GM20431 (cell line): ENCODE data around the gene PRPF18.

Experiments used
- in situ Hi-C: fragments of 300-500 bp; cut with MseI, MboI; formaldehyde crosslinking; loops from one replicate; pipeline ENCODE4 v1.15.0; 2020; ENCODE audit warnings: low sequenced_read_pairs; ENCODE audit not compliant: unreplicated experiment

PRPF18 gene

DNA sequence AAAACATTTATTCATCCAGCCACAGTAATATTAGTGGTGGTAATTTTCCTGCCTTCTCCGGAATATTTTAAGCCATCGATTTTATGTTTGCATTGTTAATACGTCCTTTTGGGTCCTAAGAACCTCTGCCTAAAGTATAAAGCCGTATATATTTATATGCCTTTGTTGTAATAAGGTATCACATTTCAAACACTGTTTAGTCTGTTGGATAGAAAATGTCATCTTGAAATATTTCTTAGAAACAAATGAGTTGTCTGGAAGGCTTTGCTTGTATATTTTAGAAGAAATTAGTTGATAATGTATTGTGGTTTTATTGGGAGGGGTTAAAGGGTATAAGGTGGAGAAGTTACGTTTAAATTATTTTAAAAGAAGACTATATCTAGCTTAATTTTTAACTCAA lies 11.1 kb downstream of the PRPF18 start:
- in situ Hi-C loops, result no loop called here

DNA sequence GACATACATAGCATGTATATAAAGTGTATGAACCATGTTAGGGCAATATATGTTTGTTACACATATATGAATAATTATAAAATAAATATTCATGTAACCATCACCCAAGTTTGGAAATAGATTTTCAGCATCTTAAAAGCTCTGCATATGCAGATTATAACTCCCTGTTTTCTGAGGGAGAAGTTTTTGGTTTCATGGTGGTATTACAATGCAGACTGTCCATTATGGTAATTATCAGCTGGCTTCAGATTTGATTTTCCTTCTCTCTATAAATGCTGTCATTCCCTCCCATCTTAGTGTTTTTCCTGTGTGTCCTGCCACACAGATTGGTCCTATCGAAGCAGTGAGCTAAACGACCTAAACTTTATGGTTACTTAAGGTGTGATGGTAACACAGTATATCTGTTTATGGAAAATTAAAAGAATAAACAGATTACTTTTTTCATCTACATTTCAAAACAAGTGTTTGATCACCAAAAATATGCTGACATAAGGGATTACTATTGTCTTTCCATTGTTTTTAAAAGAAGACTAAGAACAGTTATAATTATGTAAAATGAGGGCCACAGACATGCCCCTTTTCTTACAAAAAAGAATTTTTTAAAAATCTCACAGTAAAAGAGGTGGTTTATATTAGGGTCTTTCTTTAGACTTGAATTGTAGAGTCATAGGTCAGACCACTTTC lies 17.7 kb downstream of the PRPF18 start:
- in situ Hi-C loops, result no loop called here

GRCh38 chr10:13608246-13608853 lies 21.6 kb downstream of the PRPF18 start:
- in situ Hi-C loops, result no loop called here

DNA sequence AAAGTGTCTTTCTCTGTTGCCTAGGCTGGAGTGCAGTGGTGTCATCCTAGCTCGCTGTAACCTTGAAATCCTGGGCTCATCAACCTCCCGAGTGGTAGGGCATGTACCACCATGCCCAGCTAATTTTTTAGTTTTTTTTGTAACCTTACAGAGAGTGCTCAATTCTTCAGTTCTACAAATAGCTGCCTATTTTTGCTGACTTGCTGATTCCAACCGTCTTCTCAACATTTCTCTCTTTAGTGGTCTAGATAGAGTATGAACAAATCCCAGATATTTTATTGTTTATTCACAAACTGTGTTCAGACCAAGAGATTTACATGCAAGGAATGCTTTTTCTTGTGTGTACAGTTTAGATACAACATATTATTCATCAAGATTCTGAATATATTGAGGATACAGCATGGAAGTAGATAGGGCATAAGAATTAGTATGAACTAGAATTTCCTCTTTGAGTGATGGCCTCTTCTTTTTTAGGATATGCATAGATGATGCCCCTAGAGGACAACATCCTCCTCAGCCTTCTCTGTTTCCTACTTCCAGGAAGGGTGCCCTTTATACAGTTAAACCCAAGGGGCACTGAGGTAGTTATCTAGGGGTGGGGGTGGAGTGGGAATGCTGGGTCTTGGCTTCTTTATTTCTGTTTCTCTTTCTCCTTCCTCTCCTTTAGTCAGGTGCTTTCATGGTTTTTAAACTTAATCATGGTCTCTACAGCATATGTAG lies 26.0 kb downstream of the PRPF18 start:
- in situ Hi-C loops, result no loop called here

- in situ Hi-C loops, result no loop called here
These were observed 26.8 kb downstream of the PRPF18 start for GRCh38 chr10:13613519-13613918.

DNA sequence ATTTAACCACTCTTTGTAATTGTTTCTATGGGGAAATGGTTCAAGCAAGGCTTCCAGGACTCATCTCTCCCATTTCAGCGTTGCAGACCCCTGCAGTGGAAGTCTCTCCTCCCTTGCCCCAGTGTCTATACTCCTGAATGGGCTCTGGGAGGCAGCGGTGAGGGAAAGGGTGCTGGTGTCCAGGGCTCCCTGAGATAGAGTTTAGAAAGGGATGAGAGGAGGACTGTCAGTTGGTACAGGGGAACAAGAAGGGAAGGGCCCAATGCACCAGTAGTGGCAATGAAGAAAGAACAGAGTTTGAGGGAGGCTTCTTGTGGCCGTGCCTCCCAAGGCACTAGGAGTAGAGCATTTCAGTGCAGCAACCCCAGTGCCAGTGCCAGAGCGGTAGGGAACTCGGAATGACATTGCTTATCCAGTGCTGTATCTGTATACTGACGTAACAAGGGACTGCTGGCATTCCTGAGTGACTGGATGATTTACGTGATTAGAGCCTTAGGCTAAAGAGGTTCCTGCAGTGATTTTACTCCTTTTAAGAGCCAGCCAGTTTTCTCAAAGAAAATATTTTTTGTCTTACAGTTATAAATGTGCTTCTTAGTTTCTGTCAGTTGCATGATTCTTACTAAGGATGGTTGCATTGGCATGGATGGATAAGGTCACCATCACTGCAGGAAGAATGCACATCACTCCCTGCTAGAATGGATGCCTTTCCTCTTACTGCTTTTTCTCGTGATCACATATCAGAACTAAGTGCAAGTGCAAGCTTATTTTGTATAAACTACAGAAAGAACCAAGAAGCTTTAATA lies 28.0 kb downstream of the PRPF18 start:
- in situ Hi-C loops, result no loop called here

GRCh38 chr10:13615650-13616300 lies 29.0 kb downstream of the PRPF18 start:
- in situ Hi-C loops, result no loop called here

DNA sequence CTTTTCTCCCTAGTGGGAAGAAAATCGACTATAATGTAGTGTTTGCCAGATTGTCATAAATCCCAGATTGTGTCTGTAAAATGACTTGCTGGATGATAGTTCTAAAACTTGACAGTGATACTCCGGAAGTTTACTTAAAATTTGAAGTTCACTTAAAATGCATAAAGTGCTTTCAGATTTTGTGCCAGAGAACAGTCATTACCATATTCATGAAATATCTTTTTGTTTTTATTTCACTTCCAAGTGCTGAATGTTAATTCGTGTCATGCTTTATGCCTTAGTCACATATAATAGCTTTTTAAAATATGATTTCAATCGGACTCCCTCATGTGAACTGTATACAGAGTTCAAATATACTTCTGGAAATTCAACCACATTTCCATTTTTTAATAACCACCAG lies 30.4 kb downstream of the PRPF18 start:
- in situ Hi-C loops, result no loop called here

DNA sequence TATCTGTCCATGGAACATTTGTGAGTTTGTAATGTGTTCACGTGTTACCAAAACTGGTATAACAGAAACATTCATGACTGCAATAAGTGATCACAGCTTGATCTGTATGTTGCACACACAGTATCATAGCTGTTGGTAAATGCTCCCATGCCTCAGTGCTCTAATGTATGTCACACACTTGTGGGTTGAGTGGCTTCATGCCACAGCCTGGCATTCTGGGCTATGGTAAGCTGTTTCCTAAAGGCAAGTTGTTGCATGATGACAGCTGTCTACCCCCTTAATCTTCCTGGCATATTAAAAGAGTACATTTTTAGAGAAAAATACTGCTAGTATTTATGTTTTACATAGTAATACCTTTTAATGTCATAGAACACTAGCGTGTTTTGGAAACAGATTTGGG lies 35.2 kb downstream of the PRPF18 start:
- in situ Hi-C loops, result no loop called here

DNA sequence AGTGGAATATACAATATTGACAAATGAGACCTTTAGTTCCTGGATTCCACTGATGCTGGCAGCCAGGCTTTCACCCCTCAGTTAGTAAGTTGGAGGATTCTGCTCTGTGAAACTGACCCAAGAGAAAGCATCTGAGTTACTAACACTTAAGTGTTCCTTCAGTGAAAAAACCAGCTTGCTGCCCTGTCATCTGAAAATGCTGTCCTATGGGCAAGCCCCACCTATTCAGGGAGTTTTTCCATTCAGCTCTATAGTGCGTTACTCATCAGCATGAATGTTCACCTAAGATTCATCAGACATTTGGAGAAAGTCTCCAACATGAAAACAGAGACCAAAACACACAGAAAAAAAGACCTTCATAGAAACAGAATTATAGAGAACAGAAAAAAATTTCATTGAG lies 37.9 kb downstream of the PRPF18 start:
- in situ Hi-C loops, result no loop called here

DNA sequence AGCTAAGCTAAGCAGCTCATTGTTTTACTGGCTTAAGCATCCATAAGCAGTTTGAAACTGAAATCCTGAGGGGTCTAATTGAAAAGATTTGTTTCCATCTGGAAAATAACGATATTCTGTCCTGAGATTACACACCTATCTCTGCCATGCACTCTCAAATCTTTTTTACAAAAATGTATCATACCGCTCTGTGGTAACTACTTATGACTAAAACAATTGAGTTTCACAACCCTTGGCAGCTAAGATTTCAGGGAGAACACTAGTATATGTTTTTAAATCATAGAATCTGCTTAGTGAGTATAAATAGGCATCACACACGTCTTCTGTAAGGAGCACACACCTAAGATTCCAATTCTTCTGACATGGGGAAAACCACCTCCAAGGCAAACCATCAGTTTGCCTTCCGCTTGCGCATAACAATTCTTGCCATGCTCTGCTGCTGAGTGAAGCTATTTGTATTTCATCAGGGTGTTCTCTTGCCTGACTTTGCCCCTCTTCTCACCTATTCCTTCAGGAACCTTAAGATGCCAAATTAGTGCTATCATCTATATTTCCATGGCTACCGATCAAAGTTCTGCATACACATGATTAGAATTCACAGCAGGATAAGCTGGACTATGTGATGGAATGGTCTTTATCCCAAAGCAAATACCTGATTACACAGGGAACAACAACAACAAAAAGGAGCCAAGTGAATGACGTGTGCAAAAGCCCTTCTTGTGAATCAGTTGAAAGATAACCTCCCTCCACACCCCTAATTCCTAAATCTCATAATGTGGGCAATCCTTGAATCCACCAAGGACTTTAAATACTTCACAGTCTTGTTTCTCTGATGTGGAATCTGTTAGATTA lies 40.9 kb downstream of the PRPF18 start:
- in situ Hi-C loops, result no loop called here

DNA sequence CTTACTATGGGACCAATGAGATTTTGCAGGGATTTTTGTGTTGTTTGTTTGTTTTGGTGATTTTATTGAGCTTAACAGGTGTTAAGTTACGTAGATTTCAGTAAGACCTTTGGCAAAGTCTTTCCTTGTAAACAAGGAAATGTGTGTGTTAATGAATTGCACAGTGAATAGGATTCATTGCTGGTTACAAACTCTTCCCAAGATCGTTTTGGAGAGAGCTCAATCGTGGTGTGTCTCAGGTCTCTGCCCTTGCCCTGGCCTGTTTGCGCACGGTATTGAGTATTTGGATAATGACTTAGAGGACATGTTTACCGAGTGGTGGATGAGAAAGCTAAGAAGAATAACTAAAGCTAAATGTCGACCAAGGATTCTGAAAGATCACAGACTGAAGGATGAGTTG lies 41.9 kb downstream of the PRPF18 start:
- in situ Hi-C loops, result no loop called here

GRCh38 chr10:13629116-13629515 lies 42.4 kb downstream of the PRPF18 start:
- in situ Hi-C loops, result no loop called here

- in situ Hi-C loops, result no loop called here
These were observed 43.5 kb downstream of the PRPF18 start for GRCh38 chr10:13630231-13630630.

DNA sequence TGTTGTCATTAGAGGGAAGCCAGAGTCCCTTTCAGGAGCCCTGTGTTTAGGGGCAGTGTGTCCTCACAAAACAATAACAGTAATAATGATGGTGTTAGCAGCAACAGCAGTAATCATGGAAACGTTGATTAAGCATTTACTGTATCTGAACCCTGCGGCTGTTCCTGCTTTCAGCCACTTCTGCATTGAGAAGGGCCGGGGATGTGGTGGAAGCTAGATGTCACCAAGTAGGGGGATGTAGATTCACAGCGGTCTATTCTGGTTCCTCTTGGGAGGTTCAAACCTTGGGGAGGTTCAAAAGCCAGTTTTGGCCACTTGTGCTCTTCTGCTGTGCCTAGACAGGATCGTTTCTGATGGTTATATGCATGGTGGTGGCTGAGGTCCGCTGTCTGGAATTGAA lies 44.8 kb downstream of the PRPF18 start:
- in situ Hi-C loops, result no loop called here

DNA sequence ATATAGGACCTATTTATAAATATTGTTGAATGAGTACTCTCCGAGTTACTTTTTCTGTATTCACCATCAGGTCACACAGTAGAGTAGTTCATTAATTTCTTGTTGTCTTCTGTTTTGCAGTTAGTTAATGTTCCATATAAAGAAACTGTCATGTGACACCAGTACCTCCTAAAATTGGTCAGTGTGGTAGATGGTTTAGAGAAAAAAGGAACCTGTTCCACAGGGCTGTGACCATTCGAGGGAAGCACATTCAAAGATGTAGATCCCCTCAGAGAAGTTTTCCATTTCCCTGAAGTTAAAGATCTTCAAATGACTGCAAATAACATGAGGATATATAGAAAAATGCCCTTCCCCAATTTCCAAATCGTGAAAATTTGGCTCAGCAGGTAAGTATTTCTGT lies 45.7 kb downstream of the PRPF18 start:
- in situ Hi-C loops, result no loop called here

- in situ Hi-C loops, result no loop called here
These were observed 46.2 kb downstream of the PRPF18 start for GRCh38 chr10:13632884-13633440.

DNA sequence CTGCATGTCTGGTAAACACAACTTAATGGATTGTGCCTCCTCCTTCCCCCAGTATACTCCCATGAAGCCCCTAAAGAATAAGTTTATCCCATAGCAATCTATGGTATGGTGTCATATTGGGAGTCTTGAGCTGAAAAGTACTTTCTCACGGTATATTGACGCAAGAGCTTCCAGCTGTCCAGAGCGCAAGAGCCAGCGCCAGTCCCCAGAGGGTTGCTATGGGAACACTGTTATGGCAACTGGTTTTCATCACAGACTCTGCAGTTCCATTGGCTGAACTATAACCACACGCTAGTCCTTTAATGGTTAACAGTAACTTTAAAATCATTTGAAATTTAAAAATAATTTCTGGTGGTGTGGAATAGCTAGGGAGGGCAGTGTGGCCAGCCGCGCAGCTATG lies 46.9 kb downstream of the PRPF18 start:
- in situ Hi-C loops, result no loop called here

DNA sequence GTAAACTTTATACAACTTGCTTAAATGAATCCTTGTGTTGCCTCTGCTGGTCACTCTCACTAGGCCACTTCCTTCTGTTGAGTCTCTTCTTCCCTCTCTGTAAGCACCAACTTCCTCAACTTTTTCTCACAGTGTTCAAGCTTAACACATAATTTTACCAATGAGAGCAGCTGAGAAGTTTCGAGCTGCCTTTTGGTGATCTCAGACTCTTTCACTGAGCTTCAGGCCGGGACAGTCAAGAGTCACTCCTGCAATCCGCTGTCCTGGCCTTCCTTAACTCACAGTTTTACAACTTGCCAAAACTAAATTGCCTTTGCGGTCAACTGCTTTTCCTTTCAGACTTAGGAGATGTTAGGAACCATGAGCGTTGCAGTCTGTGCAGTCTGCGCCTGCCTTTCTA lies 47.4 kb downstream of the PRPF18 start:
- in situ Hi-C loops, result no loop called here
